H9 (cell line): ENCODE results near the gene OR10A4. TPM values are rescaled to one million over a fixed set of nuclear protein-coding genes. Genes with fewer than 3 reads are reported as not detected.

ENCODE experiments used
- DNase-seq: peaks from one replicate; pipeline ENCODE4 v3.0.0-alpha.2; 2017
- H2AFZ ChIP-seq: one replicate; pipeline ENCODE4 v1.6.1; 2013; ENCODE audit warnings: mild to moderate bottlenecking, low read length, control low read depth, moderate library complexity
- H2AK5ac ChIP-seq: 2 replicates; pipeline ENCODE4 v1.6.1; 2013; ENCODE audit warnings: low read length, control low read depth, mixed read lengths; ENCODE audit not compliant: insufficient read length
- H2BK120ac ChIP-seq: one replicate; pipeline ENCODE4 v1.6.1; 2013; ENCODE audit warnings: low read depth, mild to moderate bottlenecking, low read length, control low read depth, inconsistent platforms; ENCODE audit not compliant: poor library complexity, severe bottlenecking
- H2BK12ac ChIP-seq: 2 replicates; pipeline ENCODE4 v1.6.1; 2013; ENCODE audit warnings: low read length, control low read depth, mixed read lengths, low read depth; ENCODE audit not compliant: insufficient read length
- H2BK15ac ChIP-seq: 2 replicates; pipeline ENCODE4 v1.6.1; 2013; ENCODE audit warnings: low read depth, low read length, control low read depth
- H2BK20ac ChIP-seq: one replicate; pipeline ENCODE4 v1.6.1; 2013; ENCODE audit warnings: low read depth, mild to moderate bottlenecking, low read length, control low read depth, inconsistent platforms; ENCODE audit not compliant: poor library complexity, severe bottlenecking
- H2BK5ac ChIP-seq: 2 replicates; pipeline ENCODE4 v1.6.1; 2013; ENCODE audit warnings: low read length, control low read depth, mixed read lengths; ENCODE audit not compliant: insufficient read length
- H3K14ac ChIP-seq: 2 replicates; pipeline ENCODE4 v1.6.1; 2013; ENCODE audit warnings: low read length, control low read depth; ENCODE audit not compliant: insufficient read depth
- H3K18ac ChIP-seq: 2 replicates; pipeline ENCODE4 v1.6.1; 2013; ENCODE audit warnings: low read depth, mild to moderate bottlenecking, mixed read lengths, low read length, control low read depth; ENCODE audit not compliant: insufficient read length
- H3K23ac ChIP-seq: 2 replicates; pipeline ENCODE4 v1.6.1; 2013; ENCODE audit warnings: low read length, control low read depth, mixed read lengths, low read depth; ENCODE audit not compliant: insufficient read length
- H3K23me2 ChIP-seq: 2 replicates; pipeline ENCODE4 v1.6.1; 2013; ENCODE audit warnings: low read depth, mild to moderate bottlenecking, mixed read lengths, low read length, control low read depth; ENCODE audit not compliant: insufficient read length, poor library complexity, severe bottlenecking
- H3K27ac ChIP-seq: 2 replicates; pipeline ENCODE4 v1.5.1; 2013; ENCODE audit warnings: low read length, control low read depth, mixed read lengths, low read depth; ENCODE audit not compliant: insufficient read length
- H3K27me3 ChIP-seq: 2 replicates; pipeline ENCODE4 v1.6.1; 2013; ENCODE audit warnings: low read length, control low read depth, inconsistent platforms; ENCODE audit not compliant: insufficient read depth
- H3K4ac ChIP-seq: 2 replicates; pipeline ENCODE4 v1.6.1; 2013; ENCODE audit warnings: low read depth, mild to moderate bottlenecking, control low read depth, inconsistent platforms, low read length, moderate library complexity
- H3K4me1 ChIP-seq: 2 replicates; pipeline ENCODE4 v1.6.1; 2013; ENCODE audit warnings: low read length, control low read depth, inconsistent platforms; ENCODE audit not compliant: insufficient read depth
- H3K4me2 ChIP-seq: 2 replicates; pipeline ENCODE4 v1.6.1; 2013; ENCODE audit warnings: low read length, control low read depth, mixed read lengths; ENCODE audit not compliant: insufficient read length, insufficient read depth
- H3K56ac ChIP-seq: 2 replicates; pipeline ENCODE4 v1.6.1; 2013; ENCODE audit warnings: low read depth, mild to moderate bottlenecking, mixed read lengths, low read length, control low read depth; ENCODE audit not compliant: insufficient read length
- H3K79me1 ChIP-seq: 2 replicates; pipeline ENCODE4 v1.6.1; 2013; ENCODE audit warnings: low read depth, mild to moderate bottlenecking, moderate library complexity, low read length, control low read depth, inconsistent platforms; ENCODE audit not compliant: insufficient read depth, poor library complexity, severe bottlenecking
- H3K79me2 ChIP-seq: 2 replicates; pipeline ENCODE4 v1.6.1; 2013; ENCODE audit warnings: low read length, control low read depth, inconsistent platforms; ENCODE audit not compliant: insufficient read depth
- H3K9ac ChIP-seq: 2 replicates; pipeline ENCODE4 v1.6.1; 2013; ENCODE audit warnings: low read length, control low read depth, mixed read lengths; ENCODE audit not compliant: insufficient read length; ENCODE audit errors: extremely low read depth
- H3K9me3 ChIP-seq: one replicate; pipeline ENCODE4 v1.6.1; 2013; ENCODE audit warnings: low read depth, low read length, inconsistent platforms; ENCODE audit not compliant: control insufficient read depth
- H3T11ph ChIP-seq: one replicate; pipeline ENCODE4 v1.6.1; 2013; ENCODE audit warnings: mild to moderate bottlenecking, low read length, control low read depth, inconsistent platforms
- H4K20me1 ChIP-seq: one replicate; pipeline ENCODE4 v1.6.1; 2013; ENCODE audit not compliant: control insufficient read depth, insufficient read length, insufficient read depth
- H4K5ac ChIP-seq: 2 replicates; pipeline ENCODE4 v1.6.1; 2013; ENCODE audit warnings: low read depth, mild to moderate bottlenecking, mixed read lengths, low read length, control low read depth; ENCODE audit not compliant: insufficient read length
- H4K8ac ChIP-seq: replicated peaks from 2 replicates; pipeline ENCODE4 v1.6.1; 2013; ENCODE audit warnings: low read length, control low read depth, mixed read lengths, low read depth; ENCODE audit not compliant: insufficient read length
- H4K91ac ChIP-seq: 2 replicates; pipeline ENCODE4 v1.6.1; 2013; ENCODE audit warnings: low read depth, mild to moderate bottlenecking, moderate library complexity, mixed read lengths, low read length, control low read depth; ENCODE audit not compliant: insufficient read length
- H3K27ac Mint-ChIP-seq, 3 experiments: 2 replicates in 2 of 3; 3 replicates in 1 of 3; pipeline ENCODE4 v1.8.0; 2020 to 2021; ENCODE audit warnings: mixed read lengths in 3 of 3, mild to moderate bottlenecking in 1 of 3, moderate library complexity in 1 of 3
- H3K27me3 Mint-ChIP-seq: 2 replicates; pipeline ENCODE4 v1.8.0; 2021; ENCODE audit warnings: low read depth, mild to moderate bottlenecking, moderate library complexity, mixed read lengths
- H3K36me3 Mint-ChIP-seq, 3 experiments: 2 replicates in 2 of 3; 3 replicates in 1 of 3; pipeline ENCODE4 v1.8.0; 2020 to 2021; ENCODE audit warnings: low read depth in 3 of 3, mixed read lengths in 3 of 3; ENCODE audit not compliant: insufficient read depth in 1 of 3
- H3K4me1 Mint-ChIP-seq, 2 experiments: 2 replicates each; pipeline ENCODE4 v1.8.0; 2020; ENCODE audit warnings: mixed read lengths in 2 of 2
- H3K4me3 Mint-ChIP-seq, 2 experiments: 2 replicates in 1 of 2; 3 replicates in 1 of 2; pipeline ENCODE4 v1.8.0; 2020 to 2021; ENCODE audit warnings: mild to moderate bottlenecking in 2 of 2, mixed read lengths in 2 of 2, moderate library complexity in 1 of 2
- H3K9me3 Mint-ChIP-seq, 2 experiments: 2 replicates in 1 of 2; 3 replicates in 1 of 2; pipeline ENCODE4 v1.8.0; 2020; ENCODE audit warnings: mild to moderate bottlenecking in 2 of 2, mixed read lengths in 2 of 2, moderate library complexity in 1 of 2
- CTCF ChIP-seq: fragments of 200-600 bp; sonication (generic); conservative IDR thresholded peaks from 3 replicates; pipeline ENCODE4 v1.8.0; 2021; ENCODE audit warnings: antibody characterized with exemption, mild to moderate bottlenecking
- WGBS: extraction: QIAGEN DNeasy Blood & Tissue Kit; methylation state at CpG from one replicate; pipeline ENCODE4 v1.1.7; 2013; ENCODE audit warnings: missing lambda C conversion rate, low lambda C conversion rate, mixed read lengths; ENCODE audit not compliant: insufficient read length; ENCODE audit errors: extremely low coverage; 5-methylcytosine and 5-hydroxymethylcytosine counted together
- total RNA-seq: library from RNA; stranded (reverse); gene quantifications from 2 replicates; pipeline ENCODE4 v1.2.1, GENCODE V29; 2021

The OR10A4 gene
- total RNA-seq, 1 experiment from 2014 or later: not detected

DNA sequence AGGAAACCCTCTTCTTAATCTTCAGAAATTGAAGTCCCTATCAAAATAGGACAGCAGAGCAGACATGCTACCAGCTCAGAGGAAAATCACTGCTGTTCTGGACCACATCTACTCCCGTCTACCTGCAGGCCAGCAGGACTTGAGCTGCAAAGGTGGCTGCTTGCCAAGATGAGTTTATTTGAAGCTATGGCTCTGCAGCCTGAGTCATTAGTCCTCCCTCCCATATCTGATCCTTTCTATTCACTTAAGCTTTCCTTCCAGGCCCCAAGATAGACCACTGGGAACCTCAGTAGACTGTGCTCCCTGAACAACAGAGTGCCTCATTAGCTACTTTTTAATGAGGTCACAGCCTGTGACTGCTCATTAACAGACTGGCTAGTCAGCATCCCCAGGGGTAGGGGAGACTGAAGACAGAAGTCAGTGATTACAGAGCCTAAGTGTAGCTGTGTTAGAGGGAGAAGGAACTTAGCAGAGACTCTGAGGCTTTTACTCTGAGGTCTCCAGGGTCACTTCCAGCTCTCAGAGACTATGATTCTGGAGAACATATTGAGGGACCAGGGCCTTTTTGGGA lies 20.4 kb upstream of the OR10A4 start:
- WGBS: no CpG with 5 or more reads among the region's 1 CpG
- Histone ChIP-seq H2BK15ac (no peak overlapping the region), H3K9ac (no peak overlapping the region)

More for the DNA sequence above, 20.4 kb upstream of the OR10A4 start:
- H3K27ac Mint-ChIP-seq: peak overlapping the region in 1 of 3 experiments; percentile 11; a peak in 2 of 7 replicates
- DNase-seq: no peak
- Histone ChIP-seq H2BK20ac (no peak overlapping the region), H3K4ac (no peak overlapping the region), H3K27ac (no peak overlapping the region), H3K27me3 (no peaks in the 10 kb centered on the region), H4K8ac (no peak overlapping the region), H2AFZ (no peak overlapping the region), H3K9me3 (no peaks in the 10 kb centered on the region), H2BK5ac (no peak overlapping the region), H3T11ph (no peak overlapping the region), H3K56ac (no peak overlapping the region), H3K18ac (no peak overlapping the region), H3K79me1 (no peaks in the 10 kb centered on the region), H3K23ac (no peak overlapping the region), H2AK5ac (no peak overlapping the region), H4K20me1 (no peaks in the 10 kb centered on the region), H3K4me2 (no peak overlapping the region), H4K91ac (no peak overlapping the region), H4K5ac (no peak overlapping the region), H3K4me1 (no peaks in the 10 kb centered on the region), H2BK120ac (no peak overlapping the region), H3K79me2 (no peaks in the 10 kb centered on the region), H3K23me2 (no peaks in the 10 kb centered on the region), H2BK12ac (no peak overlapping the region), H3K14ac (no peak overlapping the region)
- H3K36me3 Mint-ChIP-seq: peaks cover 5 to 25% (median 17%) of the 10 kb centered on the region in 3 experiments
- peaks cover 6 to 12% of the 10 kb centered on the region in 2 experiments for H3K4me1 Mint-ChIP-seq
- peaks cover 22 to 26% of the 10 kb centered on the region in 2 experiments for H3K9me3 Mint-ChIP-seq
- TF ChIP-seq CTCF: no peak
- no peak overlapping the region for H3K4me3 Mint-ChIP-seq
- no peaks in the 10 kb centered on the region for H3K27me3 Mint-ChIP-seq
